ENCODE results near the gene SLC46A2.

SLC46A2 gene

GRCh38 chr9:112890106-112891081 lies at the start of gene SLC46A2:
TSS of gene SLC46A2 (minus strand) at chr9:112890876. CDS start at chr9:112890681, 195 bp downstream.
- DNase-seq, result peak; percentile 61

GRCh38 chr9:112939418-112939817 lies 48.7 kb upstream of the SLC46A2 start:
- no peak for DNase-seq

GRCh38 chr9:112933696-112934095 lies 43.0 kb upstream of the SLC46A2 start:
- DNase-seq, result no peak

GRCh38 chr9:112925058-112925641 lies 34.5 kb upstream of the SLC46A2 start:
- DNase-seq, result peak; percentile 38

- peak; percentile 69 for DNase-seq
Observed at GRCh38 chr9:112921549-112921948, 30.9 kb upstream of the SLC46A2 start.

- DNase-seq, result no peak
Observed at GRCh38 chr9:112917987-112918362, 27.3 kb upstream of the SLC46A2 start.

GRCh38 chr9:112917047-112917986 lies 26.6 kb upstream of the SLC46A2 start:
- DNase-seq, result no peak

- DNase-seq, result no peak
Observed at GRCh38 chr9:112914524-112914923, 23.8 kb upstream of the SLC46A2 start.

GRCh38 chr9:112913326-112913725 lies 22.6 kb upstream of the SLC46A2 start:
- DNase-seq, result no peak

- DNase-seq, result no peak
Observed at GRCh38 chr9:112912636-112913035, 22.0 kb upstream of the SLC46A2 start.

- no peak for DNase-seq
Observed at GRCh38 chr9:112911736-112912135, 21.1 kb upstream of the SLC46A2 start.

- DNase-seq, result no peak
Observed at GRCh38 chr9:112905084-112905483, 14.4 kb upstream of the SLC46A2 start.

- no peak for DNase-seq
Observed at GRCh38 chr9:112900901-112901300, 10.2 kb upstream of the SLC46A2 start.

GRCh38 chr9:112900488-112900887 lies 9.8 kb upstream of the SLC46A2 start:
- no peak for DNase-seq

- peak; percentile 84 for DNase-seq
Observed at GRCh38 chr9:112898872-112899311, 8.2 kb upstream of the SLC46A2 start.

GRCh38 chr9:112896131-112896530 lies 5.5 kb upstream of the SLC46A2 start:
- peak; percentile 43 for DNase-seq

- peak; percentile 89 for DNase-seq
Observed at GRCh38 chr9:112894699-112895098, 4.0 kb upstream of the SLC46A2 start.

GRCh38 chr9:112894041-112894440 lies 3.4 kb upstream of the SLC46A2 start:
- DNase-seq, result peak; percentile 70

- peak; percentile 57 for DNase-seq
Observed at GRCh38 chr9:112892981-112893380, 2.3 kb upstream of the SLC46A2 start.

- no peak for DNase-seq
Observed at GRCh38 chr9:112891521-112891920, 845 bp upstream of the SLC46A2 start.

GRCh38 chr9:112887381-112887780 lies 3.3 kb downstream of the SLC46A2 start:
- DNase-seq, result peak; percentile 60

GRCh38 chr9:112886351-112886750 lies 4.3 kb downstream of the SLC46A2 start:
- no peak for DNase-seq

- no peak for DNase-seq
Observed at GRCh38 chr9:112885324-112885723, 5.4 kb downstream of the SLC46A2 start.
